Right atrium auricular region (tissue), 2 donors: Measurements from ENCODE around the gene TRMO. TPM values are rescaled to one million over a fixed set of nuclear protein-coding genes. Genes with fewer than 3 reads are reported as not detected.

Source experiments
- DNase-seq: peaks from one replicate; pipeline ENCODE4 v3.0.0-alpha.2; 2019; ENCODE audit warnings: low spot score
- H3K27ac ChIP-seq, 2 donors: fragments of 200-600 bp; sonication (generic); 1 replicate in 1 of 2; 2 replicates in 1 of 2; pipeline ENCODE4 v1.5.1; 2016 to 2019
- H3K27me3 ChIP-seq, 2 donors: fragments of 200-600 bp; sonication (generic); one replicate each; pipeline versions ENCODE4 v1.5.1 to v1.6.0; 2017 to 2019
- H3K36me3 ChIP-seq: fragments of 200-600 bp; sonication (generic); one replicate; pipeline ENCODE4 v1.5.1; 2016
- H3K4me1 ChIP-seq, 2 donors: fragments of 200-600 bp; sonication (generic); one replicate each; pipeline versions ENCODE4 v1.5.1 to v1.6.0; 2017 to 2019
- H3K4me3 ChIP-seq, 2 donors: fragments of 200-600 bp; sonication (generic); 1 replicate in 1 of 2; 2 replicates in 1 of 2; pipeline ENCODE4 v1.5.1; 2017 to 2019; ENCODE audit warnings: mild to moderate bottlenecking in 1 of 2, moderate library complexity in 1 of 2
- H3K9me3 ChIP-seq, 2 donors: fragments of 200-600 bp; sonication (generic); one replicate each; pipeline ENCODE4 v1.5.1; 2019
- CTCF ChIP-seq, 2 donors: fragments of 200-600 bp; sonication (generic); IDR thresholded peaks; one replicate each; pipeline ENCODE4 v1.5.1; 2019; ENCODE audit warnings: antibody characterized with exemption in 2 of 2
- total RNA-seq, 2 donors: library from RNA; depleted of rRNA; stranded (reverse); fragments of >200 nt; gene quantifications; one replicate each; pipeline ENCODE4 v1.1.0, GENCODE V29; 2016

Gene TRMO
- total RNA-seq, 2 donors from 2014 or later, result 13.9 to 14.5 TPM

- no peak overlapping the region for H3K27ac ChIP-seq
- no peak overlapping the region for H3K4me3 ChIP-seq
- TF ChIP-seq CTCF (IDR thresholded peaks at IDR 0.05), result no peak
- no peaks in the 10 kb centered on the region for H3K4me1 ChIP-seq
- no peaks in the 10 kb centered on the region for H3K36me3 ChIP-seq
- no peaks in the 10 kb centered on the region for H3K27me3 ChIP-seq
- H3K9me3 ChIP-seq, result no peaks in the 10 kb centered on the region
- DNase-seq, result no peak
Measured at GRCh38 chr9:97943308-97943855, 21.1 kb upstream of the TRMO start.

- Histone ChIP-seq H3K27me3 (no peaks in the 10 kb centered on the region), H3K4me1 (no peaks in the 10 kb centered on the region), H3K27ac (no peak overlapping the region), H3K36me3 (no peaks in the 10 kb centered on the region), H3K9me3 (no peaks in the 10 kb centered on the region), H3K4me3 (no peak overlapping the region)
- TF ChIP-seq CTCF (IDR thresholded peaks at IDR 0.05), result no peak
- DNase-seq, result no peak
Measured at GRCh38 chr9:97941323-97941722, 19.0 kb upstream of the TRMO start.

- Histone ChIP-seq H3K36me3 (no peaks in the 10 kb centered on the region), H3K9me3 (no peaks in the 10 kb centered on the region), H3K4me1 (no peaks in the 10 kb centered on the region), H3K27ac (no peak overlapping the region), H3K27me3 (no peaks in the 10 kb centered on the region), H3K4me3 (no peak overlapping the region)
- TF ChIP-seq CTCF (IDR thresholded peaks at IDR 0.05), result no peak
- DNase-seq, result no peak
Measured at GRCh38 chr9:97940741-97941140, 18.4 kb upstream of the TRMO start.

GRCh38 chr9:97940233-97940632 lies 17.9 kb upstream of the TRMO start:
- H3K4me3 ChIP-seq, result no peak overlapping the region
- no peaks in the 10 kb centered on the region for H3K9me3 ChIP-seq
- no peaks in the 10 kb centered on the region for H3K36me3 ChIP-seq
- H3K4me1 ChIP-seq, result no peaks in the 10 kb centered on the region
- no peak overlapping the region for H3K27ac ChIP-seq
- no peaks in the 10 kb centered on the region for H3K27me3 ChIP-seq
- DNase-seq, result no peak
- no peak for TF ChIP-seq CTCF (IDR thresholded peaks at IDR 0.05)

GRCh38 chr9:97938081-97938644 lies 15.9 kb upstream of the TRMO start, which contains the start of gene HEMGN:
Gene HEMGN, minus strand, starts transcription at chr9:97938172. Its CDS starts 36 bp downstream, at chr9:97938136.
- Histone ChIP-seq H3K4me1 (no peaks in the 10 kb centered on the region), H3K4me3 (no peak within 1 kb of the TSS), H3K9me3 (no peaks in the 10 kb centered on the region), H3K27ac (no peak within 1 kb of the TSS), H3K27me3 (no peaks in the 10 kb centered on the region), H3K36me3 (no peaks in the 10 kb centered on the region)
- no peak for TF ChIP-seq CTCF (IDR thresholded peaks at IDR 0.05)
- no peak for DNase-seq

GRCh38 chr9:97936998-97937397 lies 14.7 kb upstream of the TRMO start:
- H3K4me3 ChIP-seq, result no peak overlapping the region
- TF ChIP-seq CTCF (IDR thresholded peaks at IDR 0.05), result no peak
- no peaks in the 10 kb centered on the region for H3K36me3 ChIP-seq
- no peaks in the 10 kb centered on the region for H3K27me3 ChIP-seq
- DNase-seq, result no peak
- H3K4me1 ChIP-seq, result no peaks in the 10 kb centered on the region
- H3K27ac ChIP-seq, result no peak overlapping the region
- H3K9me3 ChIP-seq, result no peaks in the 10 kb centered on the region
